Ovary (tissue), 3 donors: ENCODE measurements around the gene CRACDL.

Experiments used
- CTCF ChIP-seq, 3 donors: fragments of 450-650 bp in 2 of 3; fragments of 200-600 bp in 1 of 3; IDR thresholded peaks; one replicate each; pipeline versions ENCODE4 v1.5.1 to v1.8.0; 2016 to 2022; ENCODE audit warnings: antibody characterized with exemption in 3 of 3, mild to moderate bottlenecking in 1 of 3
- POLR2A ChIP-seq: fragments of 450-650 bp; IDR thresholded peaks from one replicate; pipeline ENCODE4 v1.6.1; 2017; ENCODE audit warnings: antibody characterized with exemption, mild to moderate bottlenecking, moderate library complexity
- donor health status: DM: no; HTN: no; CAD: no.

- TF ChIP-seq CTCF (IDR thresholded peaks at IDR 0.05) (no peak), POLR2A (no peak)
Measured at GRCh38 chr2:98800330-98801064, 135.5 kb downstream of the CRACDL start.
